HG03175 (cell line): Measurements from ENCODE around the gene SLC27A1.
"Not testable (repeated sequence)": the region's sequence is repeated elsewhere in the genome, so short reads cannot be mapped to it uniquely, and the experiment has no call there.

Experiments
- ATAC-seq: cut with Tn5 transposase; IDR thresholded peaks from one replicate; pipeline ENCODE4 v1.9.1; 2021; ENCODE audit warnings: mild to moderate bottlenecking, moderate library complexity; ENCODE audit not compliant: unreplicated experiment

SLC27A1 gene

DNA sequence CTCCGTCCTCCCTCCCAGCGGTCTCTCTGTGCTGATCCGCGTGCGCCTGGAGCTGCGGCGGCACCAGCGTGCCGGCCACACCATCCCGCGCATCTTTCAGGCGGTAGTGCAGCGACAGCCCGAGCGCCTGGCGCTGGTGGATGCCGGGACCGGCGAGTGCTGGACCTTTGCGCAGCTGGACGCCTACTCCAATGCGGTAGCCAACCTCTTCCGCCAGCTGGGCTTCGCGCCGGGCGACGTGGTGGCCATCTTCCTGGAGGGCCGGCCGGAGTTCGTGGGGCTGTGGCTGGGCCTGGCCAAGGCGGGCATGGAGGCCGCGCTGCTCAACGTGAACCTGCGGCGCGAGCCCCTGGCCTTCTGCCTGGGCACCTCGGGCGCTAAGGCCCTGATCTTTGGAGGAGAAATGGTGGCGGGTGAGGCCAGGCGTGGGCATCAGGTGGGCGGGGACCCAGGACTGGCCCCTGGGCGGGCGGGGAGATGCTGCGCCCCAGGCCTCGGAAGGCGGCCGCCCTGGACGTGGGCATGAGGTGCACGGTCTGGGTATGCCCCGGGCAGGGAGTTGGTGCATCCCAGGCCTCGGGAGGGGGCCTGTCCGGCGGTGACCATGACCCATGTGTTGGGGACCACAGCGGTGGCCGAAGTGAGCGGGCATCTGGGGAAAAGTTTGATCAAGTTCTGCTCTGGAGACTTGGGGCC lies 16.4 kb downstream of the SLC27A1 start:
- no peak for ATAC-seq

DNA sequence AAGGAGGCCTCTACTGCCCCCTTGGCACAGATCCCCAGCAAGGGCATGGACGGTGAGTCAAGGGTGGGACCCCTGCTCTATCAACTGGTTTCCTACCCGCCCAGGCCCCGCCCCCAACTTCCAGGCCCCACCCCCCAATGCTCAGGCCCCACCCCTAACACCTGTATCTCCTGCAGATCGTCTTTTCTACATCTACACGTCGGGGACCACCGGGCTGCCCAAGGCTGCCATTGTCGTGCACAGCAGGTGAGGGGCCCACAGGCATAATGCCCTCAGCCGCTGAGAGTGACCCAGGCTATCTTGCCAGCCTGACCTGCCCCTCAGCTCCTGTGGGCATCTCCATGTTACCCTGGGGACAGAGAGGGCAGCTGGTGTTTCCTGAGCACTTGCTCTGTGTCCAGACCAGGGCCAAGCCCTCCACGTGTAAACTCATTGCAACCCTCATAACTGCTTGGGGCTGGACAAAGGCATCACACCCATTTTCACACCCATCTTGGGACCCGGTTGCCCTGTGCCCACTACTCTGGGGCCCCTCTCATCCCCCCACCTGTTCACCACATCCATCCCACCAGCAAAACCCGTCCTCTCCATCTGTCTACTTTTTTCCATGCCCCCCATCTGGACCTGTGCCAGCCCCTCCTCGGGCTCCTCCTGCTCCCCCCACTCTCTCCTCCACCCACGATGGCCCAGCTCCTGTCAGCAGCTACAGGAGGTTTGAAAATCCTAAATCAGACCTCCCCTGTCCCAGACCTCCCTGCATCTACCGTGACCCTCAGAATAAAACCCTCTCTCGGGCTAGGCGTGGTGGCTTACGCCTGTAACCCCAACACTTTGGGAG lies 17.2 kb downstream of the SLC27A1 start:
- no peak for ATAC-seq

DNA sequence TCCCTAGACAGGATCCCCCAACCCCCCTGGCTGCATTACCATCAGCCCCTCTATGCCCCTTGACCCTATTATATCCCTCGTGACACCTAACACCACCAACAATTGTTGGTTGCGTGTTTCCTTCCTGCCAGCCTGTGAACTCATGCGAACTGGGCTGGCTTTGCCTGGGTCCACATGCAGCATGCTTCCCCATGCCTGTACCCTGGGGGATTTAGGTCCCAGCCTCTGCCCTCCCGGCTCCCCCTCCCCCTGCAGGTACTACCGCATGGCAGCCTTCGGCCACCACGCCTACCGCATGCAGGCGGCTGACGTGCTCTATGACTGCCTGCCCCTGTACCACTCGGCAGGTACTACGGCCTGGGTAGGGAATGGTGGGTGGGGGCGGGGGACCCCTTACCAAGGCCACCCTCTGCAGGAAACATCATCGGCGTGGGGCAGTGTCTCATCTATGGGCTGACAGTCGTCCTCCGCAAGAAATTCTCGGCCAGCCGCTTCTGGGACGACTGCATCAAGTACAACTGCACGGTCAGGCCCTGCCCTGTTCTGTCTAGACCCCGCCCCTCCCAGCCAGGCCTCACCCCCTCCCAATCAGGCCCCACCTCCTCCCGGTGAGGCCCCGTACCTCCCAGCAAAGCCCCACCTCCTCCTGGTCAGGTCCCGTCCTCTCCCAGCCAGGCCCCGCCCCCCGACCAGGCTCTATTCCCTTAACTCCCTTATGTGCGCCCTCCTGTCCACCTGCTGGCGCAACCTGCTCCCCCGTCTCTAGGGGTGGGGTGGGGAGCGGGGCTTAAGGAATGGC lies 18.5 kb downstream of the SLC27A1 start:
- ATAC-seq, result no peak

DNA sequence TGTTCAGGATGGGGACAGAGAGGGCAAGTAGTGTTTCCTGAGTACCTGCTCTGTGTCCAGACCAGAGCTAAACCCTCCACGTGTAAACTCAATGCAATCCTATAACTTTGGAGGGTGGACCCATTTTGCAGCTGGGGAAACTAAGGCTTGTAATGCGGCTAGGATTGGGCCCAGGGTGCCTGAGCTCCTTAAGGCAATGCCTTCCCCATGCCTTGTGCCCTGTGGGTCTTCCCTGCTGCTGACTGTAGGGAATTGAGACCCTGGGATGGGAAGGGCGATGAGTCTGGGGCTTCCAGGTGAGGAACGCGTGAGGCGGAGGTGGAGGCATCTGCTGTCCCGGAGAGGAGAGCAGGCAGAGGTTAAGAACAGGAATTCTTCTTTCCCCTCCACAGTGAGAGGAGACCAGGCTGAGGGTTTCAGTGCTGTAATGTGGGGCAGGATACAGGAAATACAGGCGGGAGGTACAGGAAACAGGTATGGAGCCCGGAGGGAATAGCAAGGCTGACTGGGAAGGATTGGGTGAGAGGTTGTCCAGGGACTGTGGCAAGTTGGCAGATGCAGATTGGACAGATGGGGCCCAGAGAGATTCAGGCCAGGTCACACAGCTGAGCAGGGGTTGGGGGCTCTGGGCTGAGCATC lies 19.2 kb downstream of the SLC27A1 start:
- no peak for ATAC-seq

DNA sequence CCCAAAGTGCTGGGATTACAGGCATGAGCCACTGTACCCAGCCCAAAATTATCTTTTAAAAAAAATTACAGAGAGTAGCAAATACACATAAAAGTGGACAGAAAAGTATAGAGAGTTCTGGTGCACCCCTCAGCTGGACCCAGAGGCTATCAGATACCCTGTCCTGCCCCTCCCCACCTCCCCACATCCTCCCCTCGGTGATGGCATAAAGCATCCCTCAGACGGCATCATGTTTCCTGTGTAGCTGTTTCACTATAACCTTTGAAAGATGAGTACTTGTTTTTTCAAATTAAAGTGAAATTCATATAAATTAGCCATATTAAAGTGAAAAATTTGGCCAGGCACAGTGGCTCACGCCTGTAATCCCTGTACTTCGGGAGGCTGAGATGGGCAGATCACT lies 20.1 kb downstream of the SLC27A1 start:
- no peak for ATAC-seq

DNA sequence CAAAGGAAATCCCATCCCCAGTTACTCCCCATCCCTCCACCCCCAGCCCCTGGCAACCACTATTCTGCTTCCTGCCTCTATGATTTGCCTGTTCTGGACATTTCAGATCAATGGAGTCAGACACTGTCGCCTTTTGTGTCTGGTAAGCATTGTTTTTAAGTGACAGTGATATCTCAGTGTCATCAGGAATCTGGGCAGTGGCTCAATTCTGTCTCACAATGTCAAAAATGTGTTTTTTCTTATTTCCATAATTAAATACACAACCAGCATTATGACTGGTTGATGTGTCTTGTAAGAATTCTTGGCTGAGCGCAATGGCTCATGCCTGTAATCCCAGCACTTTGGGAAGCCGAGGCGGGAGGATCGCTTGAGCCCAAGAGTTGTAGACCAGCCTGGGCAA lies 21.0 kb downstream of the SLC27A1 start:
- ATAC-seq, result no peak

DNA sequence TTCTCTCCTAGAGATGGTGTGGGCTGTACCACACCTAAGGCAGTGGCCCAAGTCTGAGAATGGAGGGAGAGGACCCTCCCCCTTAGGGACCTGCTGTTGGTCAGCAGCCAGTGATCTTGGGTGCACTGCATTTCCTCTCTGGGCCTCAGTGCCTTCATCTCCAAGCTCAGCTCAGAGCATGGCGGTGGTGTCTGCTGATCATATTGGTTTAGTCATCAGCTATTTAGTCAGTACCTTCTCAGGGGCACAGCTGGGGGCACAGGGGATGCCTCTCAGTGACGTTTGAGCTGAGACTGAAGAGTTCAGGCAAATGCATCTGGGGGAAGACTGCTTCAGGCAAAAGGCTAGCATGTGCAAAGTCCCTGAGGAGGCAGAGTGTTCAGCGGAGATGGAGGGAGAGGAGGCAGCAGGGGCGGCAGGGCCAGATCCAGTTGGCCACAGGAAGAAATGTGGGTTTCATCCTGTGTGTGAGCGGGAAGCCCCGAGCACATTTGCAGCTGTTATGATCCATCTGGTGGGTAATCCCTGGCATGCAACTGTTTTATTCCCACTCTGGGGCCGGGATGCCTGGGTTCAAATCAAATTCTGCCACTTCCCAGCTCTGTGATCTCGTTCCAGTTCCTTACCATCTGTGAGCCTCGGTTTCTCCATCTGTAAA lies 25.4 kb downstream of the SLC27A1 start:
- no peak for ATAC-seq

DNA sequence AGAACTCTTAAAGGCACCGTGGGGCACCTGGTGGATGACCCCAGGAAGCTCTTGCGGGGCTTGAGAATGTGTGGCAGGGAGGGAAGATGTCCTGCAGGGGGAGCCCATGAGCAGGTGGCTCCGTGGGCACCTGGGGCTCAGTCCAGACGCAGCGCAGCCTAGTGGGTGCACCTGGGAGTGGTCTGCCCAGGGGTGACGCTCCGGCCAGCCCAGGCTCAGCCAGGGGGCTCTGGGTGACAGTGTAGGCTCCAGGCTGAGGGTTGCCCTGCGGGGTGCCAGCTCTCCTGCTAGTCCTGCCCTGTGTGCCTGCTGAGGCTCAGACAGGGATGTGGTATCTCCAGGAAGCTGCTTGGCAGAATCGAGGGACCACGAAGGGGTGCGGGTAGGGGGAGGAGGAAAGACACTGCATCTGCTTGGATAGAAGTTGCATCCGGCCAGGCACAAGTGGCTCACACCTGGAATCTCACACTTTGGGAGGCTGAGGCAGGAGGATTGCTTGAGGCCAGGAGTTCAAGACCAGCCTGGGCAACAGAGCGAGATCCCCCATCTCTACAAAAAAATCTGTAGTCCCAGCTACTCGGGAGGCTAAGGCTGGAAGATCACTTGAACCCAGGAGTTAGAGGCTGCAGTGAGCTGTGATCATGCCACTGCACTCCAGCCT lies 26.1 kb downstream of the SLC27A1 start:
- ATAC-seq, result no peak

DNA sequence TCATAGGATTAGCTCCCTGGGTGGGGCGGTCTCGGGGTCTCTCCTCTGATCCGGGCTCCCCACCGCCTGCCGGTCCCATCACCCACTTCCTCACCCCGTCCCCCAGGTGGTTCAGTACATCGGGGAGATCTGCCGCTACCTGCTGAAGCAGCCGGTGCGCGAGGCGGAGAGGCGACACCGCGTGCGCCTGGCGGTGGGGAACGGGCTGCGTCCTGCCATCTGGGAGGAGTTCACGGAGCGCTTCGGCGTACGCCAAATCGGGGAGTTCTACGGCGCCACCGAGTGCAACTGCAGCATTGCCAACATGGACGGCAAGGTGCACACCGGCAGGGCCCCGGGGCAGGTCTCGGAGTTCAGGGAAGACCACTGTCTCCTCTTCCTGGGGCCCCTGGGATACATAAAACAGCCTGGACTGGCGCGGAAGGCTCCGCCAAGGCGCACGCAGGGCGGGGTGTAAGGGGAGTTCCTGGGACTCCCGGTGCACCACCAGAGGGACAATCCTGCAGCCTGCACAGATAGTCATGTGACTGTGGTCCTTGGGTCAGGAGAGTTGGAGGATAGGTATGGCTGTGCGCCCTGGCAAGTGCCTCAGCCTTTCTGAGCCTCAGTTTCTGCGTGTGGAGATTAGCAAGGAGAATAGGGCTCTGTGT lies 26.9 kb downstream of the SLC27A1 start:
- no peak for ATAC-seq

DNA sequence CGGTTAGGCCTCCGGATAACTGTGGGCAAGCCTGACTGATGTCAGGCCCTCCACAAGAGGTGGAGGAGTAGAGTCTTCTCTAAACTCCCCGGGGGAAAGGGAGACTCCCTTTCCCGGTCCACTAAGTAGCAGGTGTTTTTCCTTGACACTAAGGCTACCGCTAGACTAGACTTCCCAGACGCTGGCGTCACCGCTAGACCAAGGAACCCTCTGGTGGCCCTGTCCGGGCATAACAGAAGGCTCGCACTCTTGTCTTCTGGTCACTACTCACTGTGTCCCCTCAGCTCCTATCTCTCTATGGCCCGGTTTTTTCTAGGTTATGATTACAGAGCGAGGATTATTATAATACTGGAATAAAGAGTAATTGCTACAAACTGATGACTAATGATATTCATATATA lies 28.7 kb downstream of the SLC27A1 start:
- not testable (repeated sequence) for ATAC-seq

DNA sequence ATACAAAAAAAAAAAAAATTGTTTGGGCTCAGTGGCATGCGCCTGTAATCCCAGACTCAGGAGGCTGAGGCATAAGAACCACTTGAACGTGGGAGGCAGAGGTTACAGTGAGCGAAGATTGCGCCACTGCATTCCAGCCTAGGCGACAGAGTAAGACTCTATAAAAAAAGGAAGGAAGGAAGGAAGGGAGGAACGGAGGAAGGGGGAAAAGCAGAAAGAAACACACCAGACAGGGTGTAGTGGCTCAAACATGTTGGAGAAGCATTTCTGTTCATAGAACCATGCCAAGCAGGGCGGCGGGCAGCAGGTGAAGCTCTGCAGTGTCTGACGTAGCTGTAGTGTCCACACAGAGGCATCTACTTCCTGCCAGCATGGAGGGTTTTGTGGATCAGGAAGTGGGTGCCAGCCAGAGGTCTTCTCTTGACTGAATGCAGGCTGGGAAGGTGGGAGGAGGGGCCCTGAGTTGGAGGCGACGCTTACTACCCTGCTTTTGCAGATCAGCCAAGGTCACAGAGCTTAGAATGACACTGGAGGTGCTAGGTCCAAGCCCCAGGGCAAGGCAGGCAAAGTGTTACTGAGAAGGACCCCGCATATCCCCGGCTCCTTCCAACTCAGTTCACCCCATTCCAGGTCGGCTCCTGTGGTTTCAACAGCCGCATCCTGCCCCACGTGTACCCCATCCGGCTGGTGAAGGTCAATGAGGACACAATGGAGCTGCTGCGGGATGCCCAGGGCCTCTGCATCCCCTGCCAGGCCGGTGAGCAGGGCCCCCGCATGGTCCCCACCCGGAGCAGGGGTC lies 29.5 kb downstream of the SLC27A1 start:
- no peak for ATAC-seq

DNA sequence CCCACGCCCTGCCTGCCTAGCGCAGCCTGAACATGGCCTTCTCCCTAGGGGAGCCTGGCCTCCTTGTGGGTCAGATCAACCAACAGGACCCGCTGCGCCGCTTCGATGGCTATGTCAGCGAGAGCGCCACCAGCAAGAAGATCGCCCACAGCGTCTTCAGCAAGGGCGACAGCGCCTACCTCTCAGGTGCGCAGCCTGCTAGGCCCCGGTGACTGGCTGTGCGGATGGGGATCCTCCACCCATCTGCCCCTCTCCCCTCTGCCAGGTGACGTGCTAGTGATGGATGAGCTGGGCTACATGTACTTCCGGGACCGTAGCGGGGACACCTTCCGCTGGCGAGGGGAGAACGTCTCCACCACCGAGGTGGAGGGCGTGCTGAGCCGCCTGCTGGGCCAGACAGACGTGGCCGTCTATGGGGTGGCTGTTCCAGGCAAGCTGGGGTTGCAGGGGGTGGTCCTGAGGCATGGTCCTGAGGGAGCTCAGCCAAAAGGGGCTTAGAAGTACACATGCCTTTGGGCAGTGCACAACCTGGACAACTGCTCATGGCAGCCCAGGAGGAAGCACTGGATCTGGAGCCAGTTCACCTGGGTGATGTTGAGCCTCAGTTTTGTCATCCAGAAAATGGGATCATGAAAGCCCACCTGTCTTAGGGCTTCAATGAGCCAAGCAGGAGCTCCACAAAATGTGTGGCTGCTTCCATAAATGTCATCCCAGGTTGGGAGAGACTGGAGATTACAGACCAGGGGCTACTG lies 30.3 kb downstream of the SLC27A1 start:
- ATAC-seq, result no peak

DNA sequence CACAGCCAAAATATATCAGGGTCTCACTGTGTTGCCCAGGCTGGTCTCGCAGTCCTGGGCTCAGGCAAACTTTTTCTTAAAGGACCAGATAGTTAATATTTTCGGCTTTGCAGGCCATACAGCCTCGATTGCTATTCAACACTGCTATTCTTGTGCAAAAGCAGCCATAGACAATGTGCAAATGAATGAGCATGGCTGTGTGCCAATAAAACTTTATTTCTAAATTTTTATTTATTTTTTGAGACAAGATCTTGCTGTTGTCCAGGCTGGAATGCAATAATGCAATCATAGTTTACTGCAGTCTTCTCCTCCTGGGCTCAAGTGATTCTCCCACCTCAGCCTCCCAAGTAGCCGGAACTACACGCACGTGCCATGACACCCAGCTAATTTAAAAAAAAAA lies 32.9 kb downstream of the SLC27A1 start:
- ATAC-seq, result no peak

DNA sequence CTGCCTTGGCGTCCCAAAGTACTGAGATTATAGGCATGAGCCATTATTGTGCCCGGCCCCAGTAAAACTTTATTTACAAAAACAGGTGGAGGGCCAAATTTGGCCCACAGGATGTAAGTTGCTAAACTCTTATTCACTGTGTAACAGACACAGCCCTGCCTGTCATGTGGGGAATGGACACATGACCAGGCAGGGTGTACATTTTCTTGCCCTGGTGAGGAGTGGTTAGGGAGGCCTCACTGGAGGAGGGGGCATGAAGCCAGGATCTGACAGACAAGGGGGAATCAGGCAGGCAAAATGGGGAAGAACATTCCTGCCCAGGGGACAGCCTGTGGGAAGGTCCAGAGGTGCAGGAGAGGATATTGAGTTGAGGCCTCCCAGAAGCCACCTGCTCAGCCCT lies 33.7 kb downstream of the SLC27A1 start:
- no peak for ATAC-seq

DNA sequence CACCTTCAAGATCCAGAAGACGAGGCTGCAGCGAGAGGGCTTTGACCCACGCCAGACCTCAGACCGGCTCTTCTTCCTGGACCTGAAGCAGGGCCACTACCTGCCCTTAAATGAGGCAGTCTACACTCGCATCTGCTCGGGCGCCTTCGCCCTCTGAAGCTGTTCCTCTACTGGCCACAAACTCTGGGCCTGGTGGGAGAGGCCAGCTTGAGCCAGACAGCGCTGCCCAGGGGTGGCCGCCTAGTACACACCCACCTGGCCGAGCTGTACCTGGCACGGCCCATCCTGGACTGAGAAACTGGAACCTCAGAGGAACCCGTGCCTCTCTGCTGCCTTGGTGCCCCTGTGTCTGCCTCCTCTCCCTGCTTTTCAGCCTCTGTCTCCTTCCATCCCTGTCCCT lies 34.1 kb downstream of the SLC27A1 start:
- no peak for ATAC-seq

DNA sequence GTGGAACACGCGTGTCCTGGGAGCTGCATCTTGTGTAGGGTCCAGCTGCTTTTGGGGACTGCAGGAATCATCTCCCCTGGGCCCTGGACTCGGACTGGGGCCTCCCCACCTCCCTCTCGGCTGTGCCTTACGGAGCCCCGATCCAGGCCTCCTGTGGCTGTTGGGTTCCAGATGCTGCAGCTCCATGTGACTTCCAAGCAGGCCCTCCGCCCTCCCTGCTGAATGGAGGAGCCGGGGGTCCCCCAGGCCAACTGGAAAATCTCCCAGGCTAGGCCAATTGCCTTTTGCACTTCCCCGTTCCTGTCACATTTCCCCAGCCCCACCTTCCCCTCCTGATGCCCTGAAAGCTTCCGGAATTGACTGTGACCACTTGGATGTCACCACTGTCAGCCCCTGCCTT lies 34.9 kb downstream of the SLC27A1 start:
- no peak for ATAC-seq

DNA sequence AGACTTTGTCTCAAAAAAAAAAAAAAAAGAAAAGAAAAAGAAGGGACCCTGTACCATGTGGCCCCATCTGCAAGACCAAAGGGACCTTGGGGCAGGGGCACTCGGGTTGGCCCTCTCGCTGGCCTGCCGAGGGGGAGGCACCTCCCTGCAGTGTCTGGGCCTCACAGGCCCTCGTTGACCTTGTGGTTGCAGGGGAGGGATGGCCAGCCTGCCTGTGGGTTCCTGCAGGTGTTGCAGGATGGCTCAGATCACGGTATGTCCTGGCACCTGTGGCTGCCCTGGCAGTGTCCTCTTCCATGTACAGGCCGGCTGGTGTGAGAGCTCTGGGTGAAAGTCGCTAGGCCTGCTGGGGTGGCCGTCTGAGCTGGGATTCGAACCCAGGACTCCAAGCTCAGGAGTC lies 36.4 kb downstream of the SLC27A1 start:
- ATAC-seq, result no peak

DNA sequence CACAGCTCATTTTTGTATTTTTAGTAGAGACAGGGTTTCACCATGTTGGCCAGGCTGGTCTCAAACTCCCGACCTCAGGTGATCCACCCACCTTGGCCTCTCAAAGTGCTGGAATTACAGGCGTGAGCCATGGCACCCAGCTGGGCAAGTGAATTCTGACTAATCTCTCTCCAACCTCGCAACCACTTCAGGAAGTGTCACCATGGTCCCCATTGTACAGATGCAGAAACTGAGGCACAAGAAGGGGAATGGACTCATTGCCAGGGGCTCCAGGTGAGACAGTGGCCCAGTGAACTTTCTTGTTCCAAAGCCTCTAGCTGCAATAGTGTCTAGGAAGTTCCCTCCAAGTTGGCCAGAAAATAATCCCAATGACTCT lies 38.2 kb downstream of the SLC27A1 start:
- not testable (repeated sequence) for ATAC-seq
